GM21737 (cell line): ENCODE measurements around the gene TMEM145.
A peak's percentile ranks its signal among the peaks of the same experiment; 100 is the strongest.

Experiments used
- ATAC-seq: cut with Tn5 transposase; IDR thresholded peaks from one replicate; pipeline ENCODE4 v1.9.1; 2021; ENCODE audit warnings: mild to moderate bottlenecking, moderate library complexity; ENCODE audit not compliant: unreplicated experiment

TMEM145 gene

DNA sequence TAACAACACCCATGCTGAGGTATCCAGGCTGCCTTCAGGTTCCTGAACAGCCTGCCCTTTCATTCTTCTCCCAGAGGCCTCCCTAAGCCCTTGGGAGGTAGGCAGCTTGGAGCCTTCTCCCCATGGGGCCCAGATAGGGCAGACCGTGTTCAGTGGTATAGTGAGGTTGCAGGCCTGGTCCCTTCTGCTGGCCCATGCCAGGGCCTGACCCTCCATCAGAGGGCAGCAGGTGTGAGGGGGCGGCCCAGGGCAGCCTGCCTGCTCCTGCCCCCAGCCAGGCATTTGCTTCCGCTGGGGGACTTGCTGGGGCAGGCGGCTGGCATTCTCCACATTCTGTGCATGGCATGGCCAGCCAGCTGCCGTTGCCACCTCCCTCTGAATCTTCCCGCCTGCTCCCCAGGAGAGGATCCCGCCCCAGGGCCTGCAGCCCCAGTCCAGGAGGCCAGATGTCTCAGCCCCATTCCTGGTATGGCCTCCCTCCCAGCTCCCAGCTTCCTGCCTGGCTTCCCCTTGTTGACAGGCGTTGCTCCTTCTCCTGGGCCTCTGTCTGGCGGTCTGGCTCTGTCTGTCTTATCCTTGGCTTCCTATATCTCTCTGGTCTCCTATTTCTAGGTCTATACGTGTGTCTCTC is 35.2 kb upstream of the TMEM145 start:
- no peak for ATAC-seq

- ATAC-seq, result no peak
Measured at GRCh38 chr19:42278452-42279154, 34.5 kb upstream of the TMEM145 start.

GRCh38 chr19:42279155-42279901 is 33.8 kb upstream of the TMEM145 start:
- no peak for ATAC-seq

DNA sequence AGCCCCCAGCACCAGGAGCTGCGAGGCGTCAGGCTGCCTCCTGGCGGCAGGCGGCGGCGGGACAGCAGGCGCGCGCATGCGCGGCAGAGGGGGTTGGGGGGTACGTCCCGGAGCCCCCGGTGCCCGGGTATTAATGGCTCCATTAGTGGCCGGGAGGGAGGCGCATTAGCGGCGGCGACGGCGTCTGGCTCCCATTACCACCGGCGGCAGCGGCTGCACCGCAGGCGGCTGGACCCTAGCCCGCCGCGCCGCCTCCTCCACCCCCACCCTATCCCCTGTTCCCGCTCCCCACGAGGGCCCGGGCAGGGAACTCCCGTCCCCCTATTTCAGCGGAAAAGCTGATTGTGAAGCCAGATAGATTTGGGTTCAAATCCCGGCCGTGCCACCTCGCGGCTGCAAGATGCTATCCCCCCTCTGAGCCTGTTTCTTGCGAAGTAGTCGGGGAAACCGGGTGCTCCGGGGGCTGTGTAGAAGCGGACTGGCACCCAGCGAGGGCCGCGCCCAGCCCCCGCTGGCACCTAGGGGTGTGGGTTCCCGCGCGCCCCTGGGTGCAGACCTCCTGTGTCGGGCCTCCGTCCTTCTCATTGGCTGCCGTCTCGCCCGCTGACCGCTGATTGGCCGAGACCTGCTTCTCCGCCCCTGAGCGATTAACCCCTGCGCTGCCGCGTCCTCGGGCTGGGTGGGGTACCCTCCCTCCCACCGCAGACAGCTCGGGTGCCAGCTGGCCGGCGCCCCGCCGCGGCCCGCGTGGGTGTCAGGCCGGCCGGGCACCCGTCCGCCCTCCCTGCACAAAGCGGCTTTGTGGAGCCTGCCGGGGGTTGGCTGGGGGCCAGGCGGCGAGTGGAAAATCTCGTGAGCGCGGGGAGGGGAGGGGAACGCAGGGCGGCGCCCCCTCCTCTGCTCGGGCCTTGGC is 33.0 kb upstream of the TMEM145 start:
- ATAC-seq, result peak; percentile 32

- ATAC-seq, result no peak
Measured at GRCh38 chr19:42280815-42281145, 32.3 kb upstream of the TMEM145 start.

DNA sequence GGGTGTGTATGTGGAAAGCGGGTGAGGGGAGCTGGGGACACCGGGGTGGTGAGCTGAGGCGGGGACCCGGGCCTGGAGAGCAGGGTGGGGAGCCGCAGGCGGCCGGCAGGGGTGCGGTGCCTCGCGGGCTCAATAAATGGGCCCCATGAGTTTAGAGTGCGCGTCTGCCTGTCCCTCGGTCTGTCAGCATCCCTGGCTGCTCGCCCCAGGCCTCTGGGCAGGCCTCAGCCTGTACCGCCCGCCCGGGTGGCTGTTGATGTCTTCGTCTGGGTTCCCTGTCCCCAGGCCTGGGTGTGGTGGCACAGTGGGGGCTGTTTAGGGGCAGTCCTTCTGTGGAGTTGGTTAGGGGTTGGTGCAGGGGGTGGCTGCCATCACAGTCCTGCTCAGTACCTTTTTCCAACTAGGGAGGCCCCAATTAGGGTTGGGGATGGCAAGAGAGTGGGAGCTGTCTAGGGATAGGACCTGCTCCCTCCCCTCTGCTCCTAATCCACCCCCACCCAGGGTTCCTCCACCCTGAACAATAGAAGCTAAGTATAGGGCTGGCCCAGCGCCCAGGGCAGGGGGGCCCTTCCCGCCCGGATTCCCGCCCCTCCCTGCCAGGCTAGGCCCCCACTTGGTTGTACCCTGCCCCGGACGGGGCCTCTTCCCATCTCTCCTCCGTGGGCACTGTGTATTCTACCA is 31.8 kb upstream of the TMEM145 start:
- no peak for ATAC-seq

DNA sequence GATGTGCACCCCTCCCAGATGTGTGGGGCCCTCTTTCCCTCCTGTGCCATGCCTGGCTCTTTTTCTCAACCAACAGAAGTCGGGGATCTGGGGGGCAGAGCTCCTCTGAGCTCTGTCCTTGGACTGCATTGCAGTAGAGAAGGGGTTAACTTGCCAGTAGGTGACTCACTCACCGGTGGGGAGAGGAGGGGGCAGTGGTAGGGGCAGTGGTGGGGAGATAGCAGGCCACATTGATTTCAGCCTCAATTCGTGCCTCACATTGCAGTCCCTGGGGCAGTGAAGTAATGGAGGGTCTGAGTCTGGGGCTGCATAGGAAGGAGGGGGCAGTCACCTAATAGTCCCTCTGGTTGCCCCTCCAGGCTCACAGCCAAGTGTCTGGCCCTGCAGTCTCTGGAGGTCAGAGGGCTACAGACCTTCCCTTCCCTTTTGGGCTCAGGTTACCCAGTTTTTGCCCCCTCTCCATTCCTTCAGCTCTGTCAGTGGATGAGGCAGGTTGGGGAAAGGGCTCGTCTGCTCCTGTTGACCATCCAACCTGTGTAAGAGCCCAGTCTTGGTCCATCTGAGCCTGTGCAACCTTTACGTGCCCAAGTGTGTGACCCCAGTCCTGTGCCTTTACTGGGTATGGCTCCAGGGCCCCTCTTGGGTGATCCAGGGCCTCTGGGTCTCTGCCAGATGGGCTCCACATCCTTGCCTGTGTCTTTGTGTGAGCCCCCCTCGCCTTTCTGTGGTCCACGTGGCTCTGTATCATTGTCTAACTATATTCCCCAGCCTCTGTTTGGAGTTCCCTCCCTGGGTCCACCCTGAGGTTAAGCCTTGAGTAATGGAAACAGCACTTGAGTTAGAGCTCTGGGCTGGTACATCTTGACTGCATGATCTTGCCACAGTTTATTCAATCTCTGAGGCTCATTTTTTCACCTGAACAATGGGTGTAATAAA is 31.0 kb upstream of the TMEM145 start:
- no peak for ATAC-seq

DNA sequence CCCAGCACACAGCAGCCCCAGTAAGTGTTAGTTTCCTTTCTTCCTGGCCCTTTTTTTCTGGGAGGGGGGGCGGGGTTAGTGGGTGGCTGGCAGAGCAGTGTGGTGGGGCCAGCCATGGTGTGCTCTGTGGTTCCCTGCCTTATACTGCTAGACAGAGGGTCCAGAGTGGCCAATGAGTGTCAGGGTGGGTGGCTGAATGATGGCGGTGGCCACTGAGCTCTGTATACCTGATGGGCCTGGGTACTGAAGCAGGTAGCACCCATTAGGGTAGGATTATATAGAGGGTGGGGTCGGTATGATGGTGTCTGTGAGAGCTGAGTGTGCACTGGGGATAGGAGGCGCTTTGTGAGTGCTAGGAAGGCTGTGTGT is 30.3 kb upstream of the TMEM145 start:
- no peak for ATAC-seq

DNA sequence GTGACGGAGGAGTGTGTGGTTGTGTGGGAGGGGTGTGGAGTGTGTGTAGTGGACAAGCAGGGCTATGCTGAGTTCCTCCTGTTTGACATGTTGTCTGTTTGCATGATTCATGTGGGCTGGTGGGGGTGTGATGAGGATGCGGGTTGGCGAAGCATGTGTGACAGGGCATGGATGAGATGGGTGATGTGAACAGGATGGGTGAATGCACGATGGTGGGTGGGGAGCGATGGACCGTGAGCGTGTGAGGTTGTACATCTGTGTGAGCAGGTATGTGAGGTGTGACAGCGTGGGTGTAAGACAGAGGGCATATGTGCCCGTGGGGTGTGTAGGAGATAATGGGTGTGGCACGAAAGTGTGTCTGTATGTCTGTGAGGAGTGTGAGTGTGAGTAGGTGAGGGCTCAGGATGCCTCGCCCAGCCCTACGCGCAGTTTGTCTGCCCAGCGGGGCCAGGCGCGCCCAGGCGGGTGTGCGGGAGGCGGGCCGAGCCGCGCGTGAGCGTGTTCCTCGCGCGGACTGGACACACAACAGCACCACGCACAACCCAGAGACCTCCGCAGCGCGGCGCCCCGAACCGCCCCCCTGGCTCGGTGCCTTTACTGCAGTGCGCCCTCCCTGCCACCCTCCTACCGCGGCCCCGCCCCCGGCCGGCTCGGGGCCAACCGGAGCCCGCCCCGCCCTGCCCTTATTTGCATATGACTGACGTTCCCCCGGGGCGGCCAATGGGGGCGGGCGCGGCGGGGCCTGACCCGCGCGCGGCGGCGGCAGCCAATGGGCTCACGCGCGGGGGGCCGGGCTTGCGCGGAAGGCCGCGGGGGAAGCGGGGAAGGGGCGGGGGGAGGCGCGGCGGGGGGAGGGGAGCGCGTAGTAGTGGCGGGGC is 29.7 kb upstream of the TMEM145 start:
- ATAC-seq, result peak; percentile 41

- peak; percentile 33 for ATAC-seq
Measured at GRCh38 chr19:42284066-42284501, 29.0 kb upstream of the TMEM145 start.

DNA sequence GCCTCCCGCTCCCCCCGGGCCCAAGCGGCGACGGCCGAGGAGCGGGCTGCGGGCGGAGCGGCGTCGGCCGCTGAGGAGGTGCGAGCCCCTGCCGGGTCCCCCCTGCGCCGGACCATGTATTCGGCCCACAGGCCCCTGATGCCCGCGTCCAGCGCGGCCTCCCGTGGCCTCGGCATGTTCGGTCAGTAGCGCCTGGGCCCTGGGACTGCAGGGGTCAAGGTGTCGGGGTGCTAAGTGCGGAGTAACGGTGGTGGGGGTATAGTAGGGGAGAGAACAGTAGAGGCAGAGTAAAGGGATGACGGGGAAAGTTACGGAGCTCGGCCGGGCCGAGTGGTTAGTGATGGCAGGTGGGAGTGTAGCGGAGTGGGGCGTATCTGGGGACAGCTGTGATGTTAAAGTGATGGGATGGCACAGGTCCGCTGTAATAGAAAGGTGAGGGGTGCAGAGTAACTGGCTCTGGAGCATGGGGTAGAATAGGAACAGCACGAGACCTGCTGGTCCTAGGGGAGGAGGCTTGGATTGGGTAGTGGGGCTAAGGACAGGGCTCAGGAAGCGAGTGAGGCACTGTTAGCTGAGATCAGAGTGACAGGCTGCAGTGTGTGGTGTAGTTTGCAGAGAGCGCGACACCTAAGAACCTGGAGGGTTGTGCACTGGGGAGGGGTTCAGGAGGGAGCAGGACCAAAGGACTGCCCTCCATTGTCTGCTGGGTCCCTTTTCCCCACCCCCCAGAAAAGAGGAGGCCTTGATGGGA is 28.3 kb upstream of the TMEM145 start:
- no peak for ATAC-seq

DNA sequence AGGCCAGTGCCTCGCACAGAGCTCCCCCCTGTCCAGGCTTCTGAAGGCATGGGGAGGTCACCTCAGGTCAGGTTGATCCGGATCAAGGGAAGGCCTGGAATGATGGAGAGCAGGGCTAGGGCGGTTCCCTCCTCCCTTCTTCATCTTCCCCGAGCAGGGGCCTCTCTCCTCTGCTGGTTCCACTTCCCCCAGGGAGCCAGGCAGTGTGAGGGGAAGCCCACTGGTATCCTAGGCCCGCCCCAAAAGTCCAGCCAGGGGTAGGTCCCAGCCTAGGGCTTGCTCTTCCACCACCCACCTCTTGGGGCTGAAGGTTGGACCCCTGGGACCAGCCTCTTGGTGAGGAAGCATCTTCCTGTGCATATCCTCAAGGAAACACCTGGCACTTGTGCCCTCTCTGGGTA is 27.6 kb upstream of the TMEM145 start:
- ATAC-seq, result no peak

GRCh38 chr19:42285988-42286348 is 27.1 kb upstream of the TMEM145 start:
- ATAC-seq, result no peak

DNA sequence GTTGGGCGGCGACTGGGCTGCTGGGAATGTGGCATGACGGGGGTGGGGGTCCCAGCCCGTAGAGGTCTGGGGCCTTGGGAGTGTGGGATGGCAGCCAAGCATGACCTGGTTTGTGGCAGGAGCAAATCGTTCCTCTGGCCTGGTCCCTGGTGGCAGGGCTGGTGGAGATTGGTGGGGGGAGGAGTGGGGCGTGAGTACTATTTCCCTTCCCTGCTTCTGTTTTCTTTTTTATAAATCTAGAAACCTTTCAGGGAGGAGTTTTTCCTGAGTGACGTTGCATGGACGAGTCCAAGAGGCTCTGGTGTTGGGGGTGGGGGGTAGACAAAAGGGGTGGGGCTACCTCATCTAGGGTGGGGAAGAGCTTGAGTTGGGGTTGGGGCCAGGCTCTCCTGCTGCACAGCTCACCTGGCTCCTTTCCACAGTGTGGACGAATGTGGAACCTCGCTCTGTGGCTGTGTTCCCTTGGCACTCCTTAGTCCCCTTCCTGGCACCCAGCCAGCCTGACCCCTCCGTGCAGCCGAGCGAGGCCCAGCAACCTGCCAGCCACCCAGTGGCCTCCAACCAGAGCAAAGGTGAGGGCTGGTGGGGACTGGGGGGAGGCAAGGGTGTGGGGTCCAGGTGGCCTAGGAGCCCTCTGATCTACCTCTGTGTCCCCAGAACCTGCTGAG is 26.6 kb upstream of the TMEM145 start:
- ATAC-seq, result no peak

DNA sequence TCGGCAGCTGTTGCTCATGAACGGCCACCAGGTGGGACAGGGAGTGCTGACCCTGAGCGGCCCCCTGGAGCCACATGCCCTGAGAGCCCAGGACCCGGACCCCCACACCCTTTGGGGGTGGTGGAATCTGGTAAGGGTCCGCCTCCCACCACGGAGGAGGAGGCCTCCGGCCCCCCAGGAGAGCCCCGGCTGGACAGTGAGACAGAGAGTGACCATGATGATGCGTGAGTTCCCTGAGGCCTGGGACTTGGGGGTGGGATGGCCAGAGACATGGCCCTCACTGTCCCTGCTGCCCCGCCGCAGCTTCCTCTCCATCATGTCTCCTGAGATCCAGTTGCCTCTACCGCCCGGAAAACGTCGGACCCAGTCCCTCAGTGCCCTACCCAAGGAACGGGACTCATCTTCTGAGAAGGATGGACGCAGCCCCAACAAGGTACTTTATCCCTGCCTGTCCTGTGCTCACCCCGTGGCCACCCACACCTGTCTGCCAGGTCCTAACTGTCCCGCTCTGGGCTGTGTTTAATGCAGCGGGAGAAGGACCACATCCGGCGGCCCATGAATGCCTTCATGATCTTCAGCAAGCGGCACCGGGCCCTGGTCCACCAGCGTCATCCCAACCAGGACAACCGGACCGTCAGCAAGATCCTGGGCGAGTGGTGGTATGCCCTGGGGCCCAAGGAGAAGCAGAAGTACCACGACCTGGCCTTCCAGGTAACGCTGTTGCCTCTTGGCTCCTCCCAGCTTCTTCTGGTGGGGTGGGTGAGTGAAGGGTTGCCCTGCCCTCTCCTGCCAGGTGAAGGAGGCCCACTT is 25.9 kb upstream of the TMEM145 start:
- ATAC-seq, result no peak

DNA sequence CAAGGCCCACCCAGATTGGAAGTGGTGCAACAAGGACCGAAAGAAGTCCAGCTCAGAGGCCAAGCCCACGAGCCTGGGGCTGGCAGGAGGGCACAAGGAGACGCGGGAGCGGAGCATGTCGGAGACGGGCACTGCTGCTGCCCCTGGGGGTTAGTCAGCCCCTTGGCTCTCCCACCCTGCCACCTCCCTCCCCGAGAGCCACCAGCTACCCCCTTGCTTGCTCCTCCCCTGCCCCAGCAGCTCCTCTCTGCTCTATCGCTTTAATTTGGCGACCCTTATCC is 25.3 kb upstream of the TMEM145 start:
- ATAC-seq, result no peak

GRCh38 chr19:42288387-42288786 is 24.7 kb upstream of the TMEM145 start:
- ATAC-seq, result no peak
